A673 (cell line): ENCODE data around the gene CENPL.

Experiments
- CTCF ChIP-seq: fragments of 300-800, 200-600 bp; sonication (generic); conservative IDR thresholded peaks from 2 replicates; pipeline ENCODE4 v1.5.1; 2017; ENCODE audit warnings: low read depth, mild to moderate bottlenecking, antibody characterized with exemption, low read length, moderate library complexity, mixed read lengths
- EZH2 ChIP-seq: fragments of 200-600 bp; sonication (generic); IDR thresholded peaks from 2 replicates; pipeline ENCODE4 v1.6.1; 2017; ENCODE audit warnings: borderline replicate concordance, low read depth, mild to moderate bottlenecking, mixed read lengths, antibody characterized with exemption, low read length; ENCODE audit not compliant: poor library complexity, severe bottlenecking

GRCh38 chr1:173860065-173860464, 35.4 kb upstream of the CENPL start:
- TF ChIP-seq EZH2 (no peak), CTCF (no peak)
